WERI-Rb-1 (cell line): Measurements from ENCODE around the gene SOX9.

ENCODE experiments used
- DNase-seq: peaks from one replicate; pipeline ENCODE4 v3.0.0-alpha.2; 2020
- H3K27ac ChIP-seq: fragments of 250-450 bp; sonication (Bioruptor Pico); 2 replicates; pipeline ENCODE4 v1.5.1; 2020; ENCODE audit warnings: mild to moderate bottlenecking, moderate library complexity
- H3K27me3 ChIP-seq: fragments of 250-450 bp; sonication (Bioruptor Pico); 2 replicates; pipeline ENCODE4 v1.5.1; 2021; ENCODE audit warnings: mild to moderate bottlenecking, low read depth, moderate library complexity; ENCODE audit not compliant: insufficient read depth, severe bottlenecking
- H3K36me3 ChIP-seq: fragments of 250-450 bp; sonication (Bioruptor Pico); 2 replicates; pipeline ENCODE4 v1.5.1; 2020; ENCODE audit warnings: mild to moderate bottlenecking, moderate library complexity
- H3K4me3 ChIP-seq: 2 replicates; pipeline ENCODE4 v1.5.1; 2011; ENCODE audit warnings: low read depth, mild to moderate bottlenecking, control low read depth, low read length
- H3K9me3 ChIP-seq: fragments of 250-450 bp; sonication (Bioruptor Pico); 2 replicates; pipeline ENCODE4 v1.5.1; 2021; ENCODE audit warnings: mild to moderate bottlenecking, moderate library complexity; ENCODE audit not compliant: severe bottlenecking
- TF ChIP-seq, protein P1 (sequence below): IDR thresholded peaks from 2 replicates; pipeline ENCODE4 v1.5.1; 2011; ENCODE audit warnings: low read depth, mild to moderate bottlenecking, control low read depth, inconsistent platforms, low read length

SOX9 gene

DNA sequence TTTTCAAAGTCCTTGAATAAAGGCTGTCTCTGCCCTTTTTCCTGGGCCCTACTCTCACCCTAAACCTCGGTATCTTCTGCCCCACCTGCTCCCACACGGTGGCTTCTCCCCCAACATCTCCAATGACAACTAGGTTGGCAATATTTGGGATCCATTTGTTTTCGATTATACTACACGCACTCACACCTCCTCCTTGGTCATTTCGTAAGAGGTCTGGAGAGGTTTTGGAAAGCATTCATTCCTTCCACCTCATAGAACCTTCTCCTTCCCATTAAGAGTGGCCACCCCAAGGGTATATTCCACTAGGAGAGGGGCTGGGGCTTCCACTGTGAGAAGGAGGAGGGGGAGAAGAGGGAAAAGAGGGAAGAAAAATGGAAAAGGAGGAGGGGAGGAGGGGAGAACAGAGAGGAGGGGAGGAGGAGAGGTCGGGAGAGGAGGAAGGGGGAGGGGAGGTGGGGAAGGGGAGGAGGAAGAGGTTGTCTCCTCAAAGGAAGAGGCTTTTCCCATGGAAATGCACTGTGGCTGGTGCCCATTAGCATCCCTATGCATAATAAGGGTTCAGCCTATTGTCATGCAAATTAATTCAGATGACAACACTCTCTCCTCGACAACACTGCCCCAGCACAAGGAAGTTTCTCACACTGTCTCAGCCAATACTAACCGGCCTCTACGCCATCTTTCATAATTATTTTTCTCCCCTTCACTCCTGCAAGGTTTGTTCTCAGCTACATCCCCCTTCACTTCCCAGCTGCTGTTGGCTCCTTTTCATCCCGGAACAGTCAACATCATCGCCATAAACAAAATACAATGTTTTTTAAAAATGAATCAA lies 30.0 kb downstream of the SOX9 start:
- H3K9me3 ChIP-seq = no peaks in the 10 kb centered on the region
- no peak for DNase-seq
- no peaks in the 10 kb centered on the region for H3K36me3 ChIP-seq
- TF ChIP-seq, protein P1, sequence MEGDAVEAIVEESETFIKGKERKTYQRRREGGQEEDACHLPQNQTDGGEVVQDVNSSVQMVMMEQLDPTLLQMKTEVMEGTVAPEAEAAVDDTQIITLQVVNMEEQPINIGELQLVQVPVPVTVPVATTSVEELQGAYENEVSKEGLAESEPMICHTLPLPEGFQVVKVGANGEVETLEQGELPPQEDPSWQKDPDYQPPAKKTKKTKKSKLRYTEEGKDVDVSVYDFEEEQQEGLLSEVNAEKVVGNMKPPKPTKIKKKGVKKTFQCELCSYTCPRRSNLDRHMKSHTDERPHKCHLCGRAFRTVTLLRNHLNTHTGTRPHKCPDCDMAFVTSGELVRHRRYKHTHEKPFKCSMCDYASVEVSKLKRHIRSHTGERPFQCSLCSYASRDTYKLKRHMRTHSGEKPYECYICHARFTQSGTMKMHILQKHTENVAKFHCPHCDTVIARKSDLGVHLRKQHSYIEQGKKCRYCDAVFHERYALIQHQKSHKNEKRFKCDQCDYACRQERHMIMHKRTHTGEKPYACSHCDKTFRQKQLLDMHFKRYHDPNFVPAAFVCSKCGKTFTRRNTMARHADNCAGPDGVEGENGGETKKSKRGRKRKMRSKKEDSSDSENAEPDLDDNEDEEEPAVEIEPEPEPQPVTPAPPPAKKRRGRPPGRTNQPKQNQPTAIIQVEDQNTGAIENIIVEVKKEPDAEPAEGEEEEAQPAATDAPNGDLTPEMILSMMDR = no peak
- peaks cover 5% of the 10 kb centered on the region for H3K27me3 ChIP-seq
- no peak overlapping the region for H3K4me3 ChIP-seq
- no peak overlapping the region for H3K27ac ChIP-seq

DNA sequence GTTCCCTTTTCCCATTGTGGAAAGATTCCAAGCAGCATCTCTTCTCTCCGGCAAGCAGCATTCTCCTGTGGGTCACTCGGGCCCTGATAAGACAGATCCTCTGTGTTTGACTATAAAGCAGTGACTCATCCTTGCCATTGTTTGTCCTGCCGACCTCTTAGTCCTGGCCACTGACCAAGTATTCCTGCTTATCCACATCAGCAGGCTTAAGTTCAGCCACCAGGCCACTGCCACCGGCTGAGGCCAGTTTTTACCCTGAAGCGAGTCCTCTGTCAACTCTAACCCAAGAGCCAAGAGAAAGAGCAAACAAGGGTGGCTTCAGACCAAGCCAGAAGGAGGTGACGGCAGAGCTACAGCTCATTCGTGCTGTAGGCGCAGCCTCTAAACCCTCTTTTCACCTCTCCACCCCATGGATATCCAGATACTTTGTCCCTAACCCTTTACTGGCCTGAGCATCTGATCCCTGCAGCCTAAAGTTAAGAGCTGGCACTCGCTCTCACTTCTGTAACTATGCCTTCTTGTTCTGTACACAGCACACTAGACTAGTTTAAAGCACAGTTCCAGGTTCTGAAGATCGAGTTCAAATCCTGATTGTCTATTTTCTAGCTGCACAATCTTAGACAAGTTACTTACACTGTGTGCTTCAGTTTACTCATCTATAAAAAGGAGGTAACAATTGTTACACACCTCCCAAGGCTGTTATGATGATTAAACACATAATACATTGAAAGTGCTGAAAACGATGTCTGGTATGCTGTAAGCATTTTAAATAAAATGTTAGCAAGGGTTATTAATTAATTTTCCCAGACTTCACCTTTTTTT lies 31.0 kb downstream of the SOX9 start:
- Histone ChIP-seq H3K4me3 (no peak overlapping the region), H3K27ac (no peak overlapping the region)
- no peak for DNase-seq

DNA sequence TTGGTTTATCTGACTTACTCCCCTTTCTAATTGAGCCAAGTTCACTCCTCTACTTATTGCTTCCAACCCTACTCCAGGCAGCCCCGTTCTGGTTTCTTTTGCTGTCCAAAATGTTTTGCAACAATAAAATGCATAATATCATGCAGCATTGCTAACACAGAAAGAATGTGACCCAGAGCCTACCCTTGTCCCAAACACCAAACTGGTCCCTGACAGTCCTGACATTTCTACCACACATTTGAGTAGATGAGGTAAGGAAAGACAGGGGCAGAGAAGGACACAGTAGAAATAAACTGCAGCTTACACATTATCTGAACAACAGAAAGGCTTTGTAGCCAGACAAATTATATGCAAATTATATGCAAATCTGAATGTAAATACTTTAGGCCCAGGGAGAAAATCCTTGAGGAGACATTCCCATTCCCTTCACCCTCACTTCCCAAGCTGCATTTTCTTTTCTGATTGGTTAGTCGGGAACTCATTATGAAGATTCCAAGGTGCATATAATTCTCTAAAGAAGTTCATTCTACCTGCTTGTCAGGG lies 31.6 kb downstream of the SOX9 start:
- H3K27me3 ChIP-seq = peaks cover 2% of the 10 kb centered on the region
- no peak overlapping the region for H3K27ac ChIP-seq
- no peak overlapping the region for H3K4me3 ChIP-seq
- DNase-seq = no peak
- H3K36me3 ChIP-seq = no peaks in the 10 kb centered on the region
- no peaks in the 10 kb centered on the region for H3K9me3 ChIP-seq
- TF ChIP-seq, protein P1 = no peak

More for the DNA sequence above, 31.0 kb downstream of the SOX9 start:
- Histone ChIP-seq H3K27me3 (peaks cover 5% of the 10 kb centered on the region), H3K9me3 (no peaks in the 10 kb centered on the region), H3K36me3 (no peaks in the 10 kb centered on the region)
- TF ChIP-seq, protein P1 = no peak

DNA sequence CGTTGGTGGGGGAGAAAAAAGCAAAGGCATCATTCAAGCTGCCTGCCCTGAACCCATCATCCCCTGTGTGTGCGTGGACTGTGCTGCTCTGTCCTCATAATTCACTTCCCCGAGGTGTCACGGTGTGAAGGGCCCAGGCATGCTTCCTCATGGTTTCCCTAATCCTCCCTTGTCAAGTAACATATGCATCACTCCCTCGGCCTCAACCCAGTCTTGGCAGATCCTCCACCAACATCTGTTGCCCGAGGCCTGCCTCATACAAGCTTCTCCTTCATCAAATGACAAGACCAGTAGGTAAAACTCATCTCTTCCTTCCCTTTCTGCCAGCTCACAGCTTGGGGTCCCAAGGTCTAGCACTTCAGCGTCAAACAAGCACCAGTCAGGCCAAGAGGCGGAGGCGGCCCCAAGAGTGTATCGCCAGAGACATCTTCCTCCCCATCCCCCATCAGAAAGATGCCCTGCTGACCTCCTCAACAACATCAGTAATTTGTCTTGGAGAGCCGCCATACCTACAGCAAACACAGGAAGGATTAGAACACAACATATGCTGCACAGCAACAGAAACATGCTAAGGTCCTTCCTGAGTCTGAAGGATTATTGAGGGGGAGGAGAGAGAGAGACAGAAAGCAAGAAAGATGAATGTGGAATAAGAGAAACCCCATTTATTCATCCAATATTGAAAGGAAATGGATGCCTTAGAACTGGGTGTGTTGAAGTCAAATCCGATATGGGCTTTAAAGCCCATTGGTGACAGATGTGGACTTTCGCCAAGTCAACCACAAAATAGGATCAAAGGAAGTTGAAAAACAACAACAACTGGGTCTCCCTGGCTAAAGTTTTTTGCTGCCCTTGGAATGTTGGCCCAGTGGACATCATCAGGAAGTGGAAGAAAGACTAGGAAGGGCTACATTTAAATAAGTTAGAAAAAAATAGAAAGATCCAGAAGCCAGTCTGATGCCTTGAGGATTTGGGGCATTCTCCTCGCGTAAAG lies 38.4 kb downstream of the SOX9 start:
- no peaks in the 10 kb centered on the region for H3K27me3 ChIP-seq
- no peak overlapping the region for H3K4me3 ChIP-seq
- TF ChIP-seq, protein P1 = no peak
- DNase-seq = peak; percentile 87
- H3K27ac ChIP-seq = peak overlapping the region; percentile 87
- no peaks in the 10 kb centered on the region for H3K36me3 ChIP-seq
- H3K9me3 ChIP-seq = no peaks in the 10 kb centered on the region

DNA sequence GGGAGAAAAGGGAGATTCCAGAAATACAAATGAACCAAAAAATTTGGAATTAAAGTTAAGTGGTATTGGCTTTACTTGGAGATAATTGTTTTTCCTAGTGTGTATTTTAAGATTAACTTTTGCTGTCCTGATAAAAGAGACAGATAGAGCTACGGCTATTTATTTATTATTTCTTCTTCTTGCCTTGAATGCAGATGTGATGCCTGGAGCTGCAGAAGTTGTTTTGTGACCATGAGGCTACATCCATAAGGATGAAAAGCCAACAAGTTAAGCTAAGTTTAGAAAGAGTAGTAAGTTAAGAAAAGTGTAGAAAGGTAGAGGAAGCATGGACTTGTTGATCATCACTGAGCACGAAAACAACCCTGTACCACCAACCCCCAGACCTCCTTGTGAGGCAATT lies 41.7 kb downstream of the SOX9 start:
- TF ChIP-seq, protein P1 = no peak
- Histone ChIP-seq H3K27me3 (no peaks in the 10 kb centered on the region), H3K27ac (no peak overlapping the region), H3K36me3 (no peaks in the 10 kb centered on the region), H3K4me3 (no peak overlapping the region), H3K9me3 (no peaks in the 10 kb centered on the region)
- no peak for DNase-seq
